Measurements from ENCODE around the gene SSR4.

GRCh38 chrX:153794018-153794896 is at the start of gene SSR4, which contains the start of gene IDH3G:
- TF ChIP-seq POLR2A (IDR thresholded peaks at IDR 0.05; ENCODE audit: control extremely low read depth in 1 of 2, low read depth in 2 of 2, low read length in 2 of 2) (peak in 1 of 2 experiments; percentile 57; a peak in 2 of 3 replicates), TEAD4 (IDR thresholded peaks at IDR 0.05; ENCODE audit: low read depth, low read length) (no peak), POLR2AphosphoS5 (IDR thresholded peaks at IDR 0.05; ENCODE audit: low read depth, low read length) (peak; percentile 49; the same call in 1 of the 2 replicates), CREB1 (IDR thresholded peaks at IDR 0.05) (peak; percentile 92), EZH2 (IDR thresholded peaks at IDR 0.05; ENCODE audit: low read depth, low read length, severe bottlenecking) (no peak)

Measured in H1 (cell line).